ENCODE measurements around the gene WDR3. TPM values are rescaled to one million over a fixed set of nuclear protein-coding genes. Genes with fewer than 3 reads are reported as not detected.

WDR3 gene
- total RNA-seq, 1 donor from 2014 or later, result 55.5 TPM

DNA sequence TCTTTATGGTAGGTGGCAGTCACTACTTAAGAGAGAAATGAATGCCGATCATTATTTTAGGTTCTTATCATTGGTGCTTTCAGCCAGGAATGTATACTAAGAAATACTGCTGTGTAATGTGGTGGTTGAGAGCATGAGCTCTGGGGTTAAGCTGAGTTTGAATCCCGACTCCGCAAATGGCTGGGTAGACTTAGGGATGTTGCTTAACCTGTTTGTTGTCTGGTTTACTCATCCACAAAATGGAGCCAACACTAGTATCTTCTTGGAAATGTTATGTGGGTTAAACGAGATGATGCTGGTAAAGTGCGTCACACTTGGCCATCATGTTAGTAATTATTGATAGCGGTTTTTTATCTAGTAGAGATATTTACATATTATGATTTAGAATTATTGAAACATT, 83.8 kb downstream of the WDR3 start:
- no peak for DNase-seq (ENCODE audit: low spot score)
- intact Hi-C loops (cut with micrococcal nuclease), result no loop called here
- H3K9me3 Mint-ChIP-seq, result no peaks in the 10 kb centered on the region
- no peaks in the 10 kb centered on the region for H3K36me3 Mint-ChIP-seq (ENCODE audit: low read depth)
- H3K27me3 Mint-ChIP-seq (ENCODE audit: low read depth), result peaks cover 2% of the 10 kb centered on the region
- no peak overlapping the region for H3K27ac Mint-ChIP-seq
- no peaks in the 10 kb centered on the region for H3K4me1 Mint-ChIP-seq (ENCODE audit: low read depth)
- no peak overlapping the region for H3K4me3 Mint-ChIP-seq (ENCODE audit: low read depth)

DNA sequence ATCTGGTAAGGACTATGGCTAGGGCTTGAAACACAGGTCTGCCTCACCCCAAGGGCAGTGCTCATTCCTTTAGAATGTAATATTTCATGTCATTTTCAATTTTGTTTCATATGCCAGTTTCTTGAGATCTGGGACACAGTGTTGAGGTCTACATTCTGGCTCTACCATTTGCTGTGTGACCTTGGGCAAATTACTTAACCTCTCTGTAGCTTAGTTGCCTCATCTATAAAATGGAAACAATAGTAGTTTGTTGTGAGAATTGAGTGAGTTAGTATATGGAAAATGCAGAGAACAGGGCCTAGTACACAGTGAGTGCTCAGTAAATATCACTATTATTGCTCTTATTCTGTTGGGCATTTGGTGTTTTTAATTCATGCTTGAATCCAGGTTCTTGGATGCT, 84.4 kb downstream of the WDR3 start:
- DNase-seq (ENCODE audit: low spot score), result no peak
- H3K27ac Mint-ChIP-seq, result no peak overlapping the region
- peaks cover 2% of the 10 kb centered on the region for H3K27me3 Mint-ChIP-seq (ENCODE audit: low read depth)
- no peak overlapping the region for H3K4me3 Mint-ChIP-seq (ENCODE audit: low read depth)
- no peaks in the 10 kb centered on the region for H3K9me3 Mint-ChIP-seq
- no peaks in the 10 kb centered on the region for H3K4me1 Mint-ChIP-seq (ENCODE audit: low read depth)
- no peaks in the 10 kb centered on the region for H3K36me3 Mint-ChIP-seq (ENCODE audit: low read depth)
- intact Hi-C loops (cut with micrococcal nuclease), result no loop called here

Other genes with a start within 250 kb of the WDR3 start
- 19.7 and 25.3 TPM in 2 replicates for gene GDAP2, start 118 bp upstream of the WDR3 start, total RNA-seq